GM18508 (cell line): ENCODE data around the gene PRSS38.

Experiments
- ATAC-seq: cut with Tn5 transposase; IDR thresholded peaks from one replicate; pipeline ENCODE4 v1.9.1; 2021; ENCODE audit warnings: moderate number of reproducible peaks; ENCODE audit not compliant: insufficient read depth, unreplicated experiment

PRSS38 gene

DNA sequence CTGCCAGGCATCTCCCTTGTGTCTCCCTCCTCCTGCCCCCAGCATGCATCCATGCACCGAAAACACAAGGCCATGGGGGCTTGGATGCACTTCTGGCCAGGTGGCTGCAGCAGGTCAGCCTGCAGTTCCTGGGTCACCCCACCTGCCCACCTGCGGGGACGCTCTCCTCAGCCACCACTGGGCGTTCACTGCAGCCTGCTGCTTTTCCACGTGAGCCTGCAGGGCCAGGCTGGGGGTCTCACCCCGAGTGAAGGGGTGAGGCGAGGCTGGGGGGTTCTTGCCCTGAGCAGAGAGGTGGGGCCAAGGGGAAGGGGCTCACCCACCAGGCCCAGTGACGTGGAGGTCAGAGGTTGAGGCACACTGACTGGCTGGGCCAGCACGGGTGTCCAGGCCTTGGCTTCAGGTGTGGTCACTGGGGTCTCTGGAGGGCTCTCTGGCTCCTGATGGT lies 67.6 kb downstream of the PRSS38 start:
- no peak for ATAC-seq

DNA sequence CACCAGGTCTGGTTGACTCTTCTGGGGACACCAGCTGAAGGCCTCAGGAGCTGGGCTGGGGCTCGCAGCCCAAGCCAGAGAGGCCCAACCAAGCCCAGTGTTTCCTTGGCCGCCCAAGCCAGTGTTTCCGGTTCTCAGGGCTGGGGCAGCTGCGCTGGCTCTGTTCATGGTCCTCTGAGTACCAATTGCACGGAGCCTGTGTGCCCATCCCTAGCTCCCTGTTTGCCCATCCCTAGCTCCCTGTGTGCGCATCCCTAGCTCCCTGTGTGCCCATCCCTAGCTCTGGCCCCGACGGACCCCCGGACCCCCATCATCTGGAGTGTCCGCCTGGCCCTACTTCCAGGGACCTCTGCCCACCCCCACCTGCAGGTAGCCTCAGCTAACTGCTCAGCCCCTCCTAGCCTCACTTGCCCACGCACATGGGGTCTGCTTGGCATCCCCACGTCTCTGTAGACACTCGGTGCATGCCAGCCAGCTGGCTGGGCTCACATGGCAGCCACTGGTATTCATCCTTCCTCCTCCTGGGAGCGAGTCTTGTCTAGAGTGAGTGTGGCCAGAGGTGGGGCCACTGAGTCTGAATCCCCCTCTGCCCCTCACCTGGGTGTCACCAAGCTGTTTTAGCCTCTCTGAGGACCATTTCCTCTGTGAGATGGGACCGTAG lies 68.3 kb downstream of the PRSS38 start:
- ATAC-seq = no peak

DNA sequence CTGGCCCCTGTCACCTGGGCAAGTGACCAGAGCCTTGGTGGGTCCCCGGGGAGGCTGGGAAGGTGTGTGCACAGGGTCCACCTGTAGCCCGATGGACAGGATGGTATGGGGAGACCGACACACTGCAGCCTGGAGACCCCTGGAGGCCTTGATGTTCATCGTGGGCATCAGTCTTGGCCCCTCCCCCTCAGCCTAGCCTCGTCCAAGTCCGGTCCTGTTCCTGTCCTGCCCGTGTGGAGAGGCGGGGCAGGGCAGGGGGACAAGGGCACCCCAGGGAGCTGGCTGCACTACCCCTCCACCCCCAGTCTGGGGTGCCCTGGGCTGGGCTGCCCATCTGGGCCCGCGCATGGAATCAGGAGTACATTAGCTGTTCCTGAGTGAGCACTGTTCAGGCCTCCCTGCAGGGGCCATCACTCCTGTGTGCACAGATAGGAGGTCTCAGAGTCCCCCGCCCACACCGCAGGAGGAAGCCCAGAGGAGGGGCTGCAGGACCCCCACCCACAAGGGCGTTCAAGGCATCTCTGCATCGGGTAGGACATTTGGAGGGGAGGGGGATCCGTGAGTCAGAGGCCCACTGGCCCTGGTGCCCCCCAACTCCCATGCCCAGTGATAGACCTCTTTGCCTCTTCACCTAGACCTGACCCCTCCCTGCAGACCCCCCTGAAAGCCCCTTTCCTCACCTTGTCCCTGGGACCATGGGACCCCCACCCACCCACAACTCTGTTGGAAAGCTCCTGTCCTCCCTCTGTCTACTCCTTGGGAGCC lies 69.1 kb downstream of the PRSS38 start:
- ATAC-seq = no peak

DNA sequence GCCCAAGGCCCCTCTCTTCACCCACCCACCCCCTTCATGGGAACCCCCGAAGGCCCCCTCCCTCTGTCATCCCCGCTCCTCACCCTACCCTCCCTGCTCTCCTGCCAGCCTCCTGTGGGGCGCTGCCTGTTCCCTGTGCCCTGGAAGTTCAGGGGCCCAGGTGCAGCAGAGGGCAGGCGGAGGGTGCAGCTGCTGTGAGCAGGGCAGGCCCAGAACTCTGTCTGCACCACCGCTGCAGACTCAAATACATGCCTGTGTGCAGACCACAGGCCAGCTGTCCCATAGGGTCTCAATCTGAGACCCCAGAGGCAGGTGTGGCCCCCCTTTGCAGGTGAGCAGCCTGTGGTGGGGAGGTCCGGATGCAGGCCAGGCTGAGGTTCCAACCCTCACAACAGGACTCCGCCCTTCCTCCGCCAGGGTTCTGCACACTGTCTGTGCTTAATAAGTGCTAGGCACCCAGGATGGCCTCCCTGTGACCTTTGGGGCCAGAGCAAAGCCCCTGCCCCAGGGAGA lies 69.7 kb downstream of the PRSS38 start:
- ATAC-seq = no peak

DNA sequence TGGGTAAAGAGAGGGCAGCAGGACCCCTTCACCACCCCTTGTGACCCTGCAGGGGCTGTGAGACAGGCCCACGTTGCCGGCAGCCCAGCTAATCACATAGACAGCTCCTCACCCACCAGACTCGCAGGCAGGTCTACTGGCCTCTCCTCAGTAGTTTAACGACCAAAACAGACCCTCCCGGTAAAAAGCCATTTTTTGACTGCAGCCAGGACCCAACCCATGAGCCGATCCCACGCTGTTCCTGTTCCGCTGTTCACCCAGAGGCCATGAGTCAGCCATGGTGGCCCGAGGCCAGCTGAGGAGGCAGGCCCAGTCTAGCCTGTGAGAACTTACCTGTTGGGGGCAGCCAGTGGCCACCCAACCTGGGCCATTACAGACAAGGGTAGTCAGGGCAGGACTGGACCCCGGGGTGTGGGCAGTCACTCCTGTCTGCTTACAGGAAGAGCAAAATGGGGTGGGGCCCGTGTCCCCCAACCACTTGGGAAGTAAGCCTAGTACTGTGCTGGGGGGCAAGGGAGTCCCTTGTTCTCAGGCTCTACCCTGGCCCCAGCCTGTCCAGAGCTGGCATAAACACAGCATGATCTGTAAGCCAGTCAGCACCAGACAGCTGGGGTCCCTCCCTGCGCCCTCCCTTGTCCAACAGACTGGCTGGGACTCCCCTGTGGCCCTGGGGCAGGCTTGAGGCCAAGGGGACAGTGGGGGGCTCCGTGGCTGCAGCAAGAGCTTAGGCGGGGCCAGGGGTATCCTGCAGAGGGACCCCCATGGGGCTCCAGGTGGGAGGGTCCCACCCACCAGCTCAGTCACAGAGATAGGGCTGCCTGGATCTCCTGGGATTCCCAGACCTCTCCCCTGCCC lies 70.4 kb downstream of the PRSS38 start:
- ATAC-seq = no peak

DNA sequence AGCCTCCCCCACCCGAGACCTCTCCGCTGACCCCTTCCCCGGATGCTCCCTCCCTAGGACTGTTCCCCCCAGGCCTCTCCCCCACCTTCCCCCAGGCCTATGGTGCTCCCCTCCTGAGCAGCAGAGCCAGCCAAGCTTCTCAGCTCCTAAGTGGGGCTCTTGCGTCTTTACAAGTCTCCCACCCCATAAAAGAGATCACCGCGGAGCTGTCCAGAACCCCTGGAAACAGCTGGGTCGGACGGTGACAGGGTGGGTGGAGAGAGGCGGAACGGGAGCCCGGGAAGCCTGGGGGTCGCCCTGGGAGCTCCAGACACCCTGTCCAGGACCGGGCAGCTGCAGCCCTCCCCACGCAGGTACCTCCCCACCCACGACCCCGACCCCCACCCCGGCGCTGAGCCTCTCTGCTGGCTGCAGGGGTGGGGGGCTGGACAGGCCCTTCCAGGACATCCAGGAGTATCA lies 71.1 kb downstream of the PRSS38 start:
- no peak for ATAC-seq

DNA sequence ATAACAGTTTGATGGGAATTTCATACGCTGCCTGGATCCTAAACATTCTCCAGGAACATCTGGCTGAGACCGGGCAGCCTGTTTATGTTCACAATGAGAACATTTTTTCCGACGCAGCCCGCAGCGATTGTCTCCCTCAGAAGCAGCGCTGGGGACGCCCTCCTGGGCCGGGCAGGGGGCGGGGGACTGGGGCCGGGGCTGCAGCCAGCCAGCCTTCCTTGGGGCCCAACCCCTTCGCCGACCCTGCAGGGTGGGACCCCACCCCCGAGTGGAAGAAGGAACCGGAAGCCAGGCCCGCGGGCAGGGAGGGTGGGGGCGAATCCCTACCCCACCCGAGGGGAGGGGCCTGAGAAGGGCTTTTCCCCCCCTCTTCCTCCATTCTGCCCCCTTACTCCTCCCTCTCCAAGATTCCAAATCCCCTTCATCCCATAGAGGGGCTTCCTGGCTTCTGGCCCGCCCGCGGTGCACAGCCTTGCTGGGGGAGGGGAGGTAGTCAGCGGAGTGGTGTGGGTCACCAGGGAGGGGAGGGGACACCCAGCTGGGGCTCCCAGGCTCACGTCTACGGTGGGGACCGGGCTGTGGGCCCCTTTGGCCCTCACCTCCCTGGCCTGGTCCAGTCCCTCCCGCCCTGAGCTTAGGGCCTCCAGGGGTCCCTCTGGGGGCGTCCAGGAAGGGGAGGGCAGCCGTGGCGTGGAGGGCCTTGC lies 71.7 kb downstream of the PRSS38 start:
- ATAC-seq = no peak

DNA sequence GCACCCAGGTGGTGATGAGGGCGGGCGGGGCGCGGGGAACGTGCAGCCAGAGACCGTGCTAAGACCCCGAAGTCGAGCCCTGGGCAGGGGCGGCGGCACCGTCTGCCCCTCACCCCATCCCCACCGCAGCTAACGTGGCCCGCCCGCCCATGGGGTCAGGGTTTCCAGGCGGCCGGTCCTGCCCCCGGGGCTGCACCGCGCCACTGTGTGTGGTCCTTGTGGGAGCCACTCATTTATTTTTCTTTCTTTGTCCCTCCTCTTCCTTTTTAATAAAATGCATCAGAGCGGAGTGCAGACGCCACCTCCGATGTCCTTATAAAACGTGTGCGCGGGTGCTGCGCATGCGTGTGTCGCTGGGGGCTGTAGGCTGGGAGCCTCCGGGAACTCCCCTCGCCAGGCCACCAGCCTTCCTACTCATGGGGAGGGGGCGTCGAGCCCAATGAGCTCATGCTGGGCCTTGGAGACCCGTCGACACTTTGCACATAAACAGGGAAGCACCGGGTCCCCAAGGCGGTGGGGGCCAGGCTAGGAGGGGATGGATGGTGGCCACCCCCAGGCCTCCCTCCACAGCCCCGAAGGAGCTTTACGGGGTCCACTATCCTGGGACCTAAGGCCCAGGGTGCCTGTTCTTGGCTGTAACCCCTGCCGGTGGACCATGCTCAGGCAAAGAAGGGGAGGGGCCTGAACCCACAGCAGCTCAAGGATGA lies 72.4 kb downstream of the PRSS38 start:
- no peak for ATAC-seq

DNA sequence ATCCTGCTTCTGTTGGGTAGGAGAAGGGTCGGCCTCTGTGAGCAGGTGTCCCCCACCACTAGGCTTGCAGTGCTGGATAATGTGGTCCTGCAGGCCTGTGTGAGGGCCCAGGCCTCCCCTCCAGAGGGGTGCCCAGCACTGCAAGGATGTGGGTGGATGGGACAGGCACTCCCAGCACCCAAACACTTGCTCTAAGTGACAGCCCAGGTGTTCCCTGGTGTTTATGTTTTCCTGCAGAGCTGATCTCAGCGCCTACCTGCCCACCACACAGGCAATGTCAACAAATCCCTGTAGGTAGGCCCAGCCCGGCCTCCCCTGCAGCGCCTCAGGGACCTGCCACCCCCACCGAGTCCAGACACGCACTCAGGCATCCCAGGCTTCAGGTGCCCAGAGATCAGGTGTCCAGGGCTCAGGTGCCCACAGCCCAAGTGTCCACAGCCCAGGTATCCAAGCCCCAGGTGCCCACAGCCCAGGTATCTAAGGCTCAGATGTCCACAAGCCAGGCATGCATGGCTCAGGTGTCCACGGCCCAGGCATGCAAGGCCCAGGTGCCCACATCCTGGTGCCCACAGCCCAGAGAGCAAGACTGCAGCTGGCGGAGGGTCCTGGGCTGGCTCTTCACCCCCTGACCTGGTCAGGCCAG lies 73.0 kb downstream of the PRSS38 start:
- no peak for ATAC-seq

DNA sequence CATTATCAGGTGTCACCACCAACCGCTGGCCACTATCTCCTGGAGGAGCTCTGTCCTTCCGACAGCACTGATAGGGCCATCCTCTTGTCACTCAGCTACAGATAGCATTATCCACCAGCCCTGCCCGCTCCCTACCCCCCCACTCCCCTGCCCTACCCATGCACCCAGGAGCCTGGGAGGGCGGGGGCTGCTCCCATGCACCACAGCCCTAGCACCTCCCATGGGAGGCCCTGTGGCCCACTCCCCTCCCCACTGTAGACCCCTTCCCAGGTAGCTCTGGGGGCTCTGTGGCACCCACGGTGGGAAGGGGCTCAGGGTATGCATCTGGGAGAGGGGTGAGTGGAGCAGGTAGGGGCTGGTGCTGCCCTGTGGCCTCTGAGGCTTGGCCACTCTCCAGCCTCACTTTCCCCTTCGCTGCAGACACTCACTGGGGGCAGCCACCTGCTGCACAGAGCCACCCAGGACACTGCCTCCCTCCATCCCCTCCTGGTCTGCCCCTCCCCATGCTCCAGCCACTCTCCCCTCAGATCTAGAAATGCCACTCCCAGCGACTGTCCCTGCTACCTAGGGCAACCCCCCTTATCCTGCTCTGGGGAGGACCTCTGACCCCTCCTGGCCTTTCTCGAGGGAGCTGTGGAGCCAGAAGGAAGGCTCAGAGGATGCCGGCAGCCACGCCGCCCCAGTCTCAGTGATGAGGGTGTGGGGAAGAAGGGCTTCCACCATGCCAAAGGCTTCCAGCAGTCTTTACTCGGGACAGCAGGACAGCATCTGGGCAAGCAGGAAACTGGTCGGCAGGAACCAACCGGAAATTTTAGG lies 73.8 kb downstream of the PRSS38 start:
- ATAC-seq = no peak

DNA sequence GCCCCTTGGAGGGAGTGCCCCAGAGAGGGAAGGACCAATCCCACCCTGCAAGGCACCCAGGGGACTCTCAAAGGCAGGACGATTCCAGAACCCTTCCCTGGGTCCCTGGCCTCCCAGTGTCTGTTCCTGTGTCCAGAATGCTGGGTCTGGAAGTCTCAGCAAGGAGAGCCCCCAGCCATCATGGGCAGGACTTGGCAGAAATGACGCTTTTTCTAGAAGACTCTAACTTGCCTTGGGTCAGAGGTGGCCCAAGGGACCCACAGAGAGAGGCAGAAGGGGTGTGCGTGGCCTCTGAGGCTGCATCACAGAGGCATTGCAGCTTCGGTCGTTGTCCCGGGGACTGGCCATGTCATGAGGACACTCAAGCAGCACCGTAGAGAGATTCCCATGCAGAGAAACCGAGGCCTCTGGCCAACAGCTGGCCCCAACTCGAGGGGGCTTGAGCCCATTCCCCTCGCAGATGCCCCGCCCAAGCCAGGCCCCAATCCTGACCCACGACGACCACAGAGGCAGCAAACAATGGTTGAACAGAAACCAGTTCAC lies 74.5 kb downstream of the PRSS38 start:
- ATAC-seq = no peak

DNA sequence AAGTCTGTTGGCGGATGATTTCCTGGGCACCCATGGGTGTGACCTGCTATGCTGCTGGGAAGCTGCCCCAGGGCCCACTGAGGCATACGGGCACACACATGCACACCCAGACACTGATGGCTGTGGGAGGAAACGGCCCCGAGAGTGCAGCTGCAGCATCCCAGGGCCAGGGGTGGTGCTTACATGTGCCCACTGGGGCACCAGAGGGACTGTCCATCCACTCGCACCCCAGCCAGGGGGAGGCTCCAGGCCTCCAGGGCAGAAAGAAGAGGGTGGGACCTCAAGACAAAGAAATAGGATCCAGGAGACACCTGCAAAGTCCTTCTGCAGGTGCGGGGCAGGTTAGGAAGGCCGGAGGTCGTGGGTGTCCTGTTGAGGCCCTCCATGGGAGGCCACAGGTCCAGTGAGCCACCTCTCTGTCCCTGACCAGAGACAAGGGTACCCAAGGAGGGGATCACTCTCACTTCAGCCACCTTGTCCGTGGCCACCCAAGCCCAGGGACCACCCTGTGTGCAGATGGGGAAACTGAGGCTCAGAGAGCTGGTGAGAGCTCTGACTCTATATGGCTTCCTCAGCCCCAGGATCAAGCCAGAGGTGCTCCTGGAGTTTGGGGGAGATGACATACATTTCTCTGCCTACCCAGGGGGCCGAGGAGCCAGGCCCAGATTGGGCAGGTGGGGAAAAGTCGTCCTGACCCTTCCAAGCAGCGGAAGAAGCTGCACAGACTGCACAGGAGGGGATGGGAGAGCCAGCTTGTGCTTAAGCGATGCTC lies 75.2 kb downstream of the PRSS38 start:
- no peak for ATAC-seq

DNA sequence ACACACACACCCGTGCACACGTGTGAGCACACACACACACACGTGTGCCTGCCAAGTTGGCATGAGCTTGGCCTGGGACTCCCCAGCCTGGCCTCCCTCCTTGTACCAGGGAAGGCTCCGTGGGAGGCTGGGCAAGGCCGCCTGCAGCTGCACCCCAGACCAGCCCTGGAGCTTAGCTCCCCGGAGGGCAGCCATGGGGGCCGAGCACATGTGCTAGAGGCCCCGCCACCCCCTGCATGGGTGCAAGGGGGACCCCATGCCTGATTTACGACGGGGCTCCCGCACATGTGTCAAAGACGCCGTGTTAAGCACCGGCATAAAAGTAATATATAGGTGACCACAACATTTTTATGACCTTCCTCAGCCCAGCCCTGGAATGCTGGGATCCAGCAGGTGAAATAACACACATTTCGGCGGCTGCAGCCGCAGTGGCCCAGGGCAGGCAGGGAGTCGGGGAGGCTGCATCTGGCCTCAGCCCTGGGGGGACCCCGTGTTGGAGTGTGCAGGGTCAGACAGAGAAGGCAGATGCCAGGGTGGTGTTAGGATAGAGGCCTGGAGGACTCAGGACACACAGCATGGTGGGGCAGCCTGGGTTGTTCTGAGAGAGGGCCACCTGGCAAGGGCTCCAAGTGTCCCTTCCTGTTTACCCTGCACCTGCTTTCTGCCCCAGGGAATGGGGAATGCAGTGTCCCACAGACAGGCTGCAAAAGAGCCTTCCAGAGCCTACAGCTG lies 75.9 kb downstream of the PRSS38 start:
- ATAC-seq = no peak

DNA sequence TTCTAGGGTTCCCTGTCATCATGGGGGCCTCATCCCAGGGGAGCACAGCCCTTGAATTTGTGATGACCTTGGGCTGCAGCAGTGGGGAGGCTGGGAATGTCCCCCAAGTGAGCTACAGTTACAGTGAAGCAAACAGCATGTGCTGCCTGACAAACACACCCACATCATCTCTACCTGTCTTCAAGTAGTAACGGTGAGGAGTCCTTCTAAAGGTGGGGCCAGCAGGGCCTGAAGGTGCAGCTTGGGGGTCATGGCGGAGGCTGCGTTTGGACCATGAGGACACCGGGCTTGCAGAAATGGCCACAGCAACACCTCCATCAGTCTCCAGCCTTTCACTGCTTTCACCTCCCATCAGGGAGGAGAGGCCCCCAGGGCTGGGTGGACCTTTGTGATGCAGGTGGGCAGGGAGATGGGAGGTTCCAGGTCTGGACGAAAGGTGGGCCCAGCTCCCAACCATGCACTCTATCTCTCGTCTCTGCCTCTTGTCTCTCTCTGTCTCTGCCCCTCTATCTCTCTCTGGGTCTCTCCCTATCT lies 76.5 kb downstream of the PRSS38 start:
- no peak for ATAC-seq

DNA sequence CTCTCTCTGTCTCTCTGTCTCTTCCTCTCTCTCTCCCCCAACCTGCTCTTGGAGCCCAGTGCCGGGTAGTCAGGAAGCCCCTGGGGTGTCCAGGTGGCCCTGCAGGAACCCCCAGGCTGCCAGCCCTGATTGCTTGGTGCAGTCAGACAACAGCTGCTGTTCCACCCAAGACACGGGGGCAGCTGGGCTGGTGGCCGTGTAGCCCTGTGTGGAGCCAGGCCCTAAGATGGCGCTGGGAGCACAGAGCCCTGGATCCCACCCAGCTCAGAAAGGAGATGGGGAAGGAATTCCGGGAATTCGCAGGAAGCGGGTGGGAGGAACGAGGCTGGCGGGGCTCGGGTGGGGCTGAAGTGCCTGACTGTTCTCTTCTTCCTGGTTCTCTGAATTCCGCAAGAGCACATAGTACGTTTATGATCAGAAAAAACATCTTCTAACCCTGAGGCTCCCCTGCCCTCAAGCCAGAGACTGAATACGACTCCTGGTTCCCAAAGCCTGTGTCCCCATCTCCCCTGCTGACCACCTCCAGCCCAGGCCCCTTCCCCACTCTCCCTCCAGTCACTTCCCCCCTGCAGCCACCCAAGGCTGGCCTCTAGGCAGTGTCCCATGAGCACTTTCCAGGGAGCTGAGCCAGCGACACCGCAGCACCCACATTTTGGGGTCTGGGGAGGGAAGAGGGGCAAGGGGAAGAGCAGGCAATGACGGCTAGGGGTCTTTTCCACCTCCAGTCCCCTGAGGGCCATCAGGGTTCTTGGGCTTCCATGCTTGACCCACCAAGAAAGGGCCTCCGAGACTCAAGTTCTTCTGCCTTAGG lies 77.2 kb downstream of the PRSS38 start:
- no peak for ATAC-seq
